Peyer's patch (tissue), 4 donors: ENCODE data around the gene BANK1.

ENCODE experiments used
- POLR2A ChIP-seq, 2 donors: fragments of 450-650 bp; IDR thresholded peaks; one replicate each; pipeline ENCODE4 v1.5.1; 2017; ENCODE audit warnings: antibody characterized with exemption in 2 of 2, mild to moderate bottlenecking in 2 of 2, moderate library complexity in 2 of 2
- TF ChIP-seq, protein P1 (sequence below), 6 experiments: fragments of 450-650 bp in 4 of 6; fragments of 200-600 bp in 2 of 6; sonication (generic) in 1 of 6; IDR thresholded peaks; one replicate each; pipeline ENCODE4 v1.5.1; 2017 to 2019; ENCODE audit warnings: antibody characterized with exemption in 6 of 6, mild to moderate bottlenecking in 3 of 6, moderate library complexity in 1 of 6

DNA sequence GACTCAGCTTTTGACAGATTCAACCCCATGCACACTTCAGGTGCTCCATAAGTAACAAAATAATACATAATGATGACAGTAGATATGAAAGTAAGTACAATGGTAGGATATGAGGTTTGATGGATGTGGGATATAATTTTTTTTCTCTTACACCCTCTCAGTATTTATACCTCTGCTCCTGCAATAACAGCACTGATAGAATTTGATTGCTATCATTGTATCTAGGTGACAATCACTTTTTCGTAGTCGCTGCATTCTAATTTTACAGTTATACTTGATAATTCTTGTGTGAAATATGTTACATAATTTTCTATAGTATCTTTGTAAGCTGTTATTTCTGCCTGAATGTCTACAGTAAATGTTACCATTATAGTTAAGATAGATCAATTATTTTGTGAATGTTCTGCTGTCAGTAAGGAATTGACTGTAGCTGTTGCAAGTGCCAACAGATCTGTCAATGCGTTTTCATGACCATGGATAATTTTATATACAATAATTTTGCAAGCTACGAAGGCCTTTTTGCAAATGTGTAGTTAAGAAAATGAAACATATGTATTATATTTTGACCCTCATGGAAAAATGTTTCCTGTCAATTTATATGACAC, 128.9 kb downstream of the BANK1 start:
- no peak for TF ChIP-seq POLR2A (IDR thresholded peaks at IDR 0.05)
- TF ChIP-seq, protein P1, sequence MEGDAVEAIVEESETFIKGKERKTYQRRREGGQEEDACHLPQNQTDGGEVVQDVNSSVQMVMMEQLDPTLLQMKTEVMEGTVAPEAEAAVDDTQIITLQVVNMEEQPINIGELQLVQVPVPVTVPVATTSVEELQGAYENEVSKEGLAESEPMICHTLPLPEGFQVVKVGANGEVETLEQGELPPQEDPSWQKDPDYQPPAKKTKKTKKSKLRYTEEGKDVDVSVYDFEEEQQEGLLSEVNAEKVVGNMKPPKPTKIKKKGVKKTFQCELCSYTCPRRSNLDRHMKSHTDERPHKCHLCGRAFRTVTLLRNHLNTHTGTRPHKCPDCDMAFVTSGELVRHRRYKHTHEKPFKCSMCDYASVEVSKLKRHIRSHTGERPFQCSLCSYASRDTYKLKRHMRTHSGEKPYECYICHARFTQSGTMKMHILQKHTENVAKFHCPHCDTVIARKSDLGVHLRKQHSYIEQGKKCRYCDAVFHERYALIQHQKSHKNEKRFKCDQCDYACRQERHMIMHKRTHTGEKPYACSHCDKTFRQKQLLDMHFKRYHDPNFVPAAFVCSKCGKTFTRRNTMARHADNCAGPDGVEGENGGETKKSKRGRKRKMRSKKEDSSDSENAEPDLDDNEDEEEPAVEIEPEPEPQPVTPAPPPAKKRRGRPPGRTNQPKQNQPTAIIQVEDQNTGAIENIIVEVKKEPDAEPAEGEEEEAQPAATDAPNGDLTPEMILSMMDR (IDR thresholded peaks at IDR 0.05): no peak
